IMR-90 (cell line): ENCODE results near the gene ETFDH. TPM values are rescaled to one million over a fixed set of nuclear protein-coding genes. Genes with fewer than 3 reads are reported as not detected.

Source experiments
- ATAC-seq: fragments of 200-7000 bp; cut with Tn5 transposase; 2 replicates; pipeline ENCODE4 v1.9.1; 2020; ENCODE audit warnings: low read depth, mild to moderate bottlenecking, moderate library complexity
- BruUV-seq: library from RNA; stranded (reverse); fragments of 400-500 nt; replicated peaks from 2 replicates; lab custom pipeline; 2021; lab: Mats Ljungman, UMichigan
- CTCF ChIA-PET: fragments of 300-600 bp; formaldehyde crosslinking; extraction: SDS; loops from one replicate; lab custom pipeline; 2021; ENCODE audit warnings: antibody characterized with exemption; lab: Yijun Ruan, JAX
- POLR2A ChIA-PET: fragments of 300-600 bp; sonication (Branson Sonifier 250); formaldehyde crosslinking; loops from one replicate; lab custom pipeline; 2022; ENCODE audit warnings: antibody characterized with exemption; ENCODE audit not compliant: unreplicated experiment; lab: Charles Lee
- DNase-seq: peaks from one replicate; pipeline ENCODE4 v3.0.0; 2013
- H2AFZ ChIP-seq: replicated peaks from 2 replicates; pipeline ENCODE3; 2013; ENCODE audit warnings: low read length, mild to moderate bottlenecking; ENCODE audit not compliant: poor library complexity
- H2AK5ac ChIP-seq: 2 replicates; pipeline ENCODE4 v1.6.1; 2013; ENCODE audit warnings: low read depth, low read length, inconsistent platforms
- H2AK9ac ChIP-seq: replicated peaks from 2 replicates; pipeline ENCODE3; 2013; ENCODE audit warnings: mild to moderate bottlenecking, low read depth, low read length, moderate library complexity; ENCODE audit not compliant: poor library complexity
- H2BK120ac ChIP-seq: 2 replicates; pipeline ENCODE4 v1.6.1; 2013; ENCODE audit warnings: low read depth, low read length, inconsistent platforms
- H2BK15ac ChIP-seq: 3 replicates; pipeline ENCODE4 v1.6.1; 2013; ENCODE audit warnings: low read depth, low read length, inconsistent platforms
- H2BK20ac ChIP-seq: 2 replicates; pipeline ENCODE4 v1.6.1; 2013; ENCODE audit warnings: low read depth, mild to moderate bottlenecking, inconsistent platforms, low read length, moderate library complexity
- H2BK5ac ChIP-seq: 2 replicates; pipeline ENCODE4 v1.6.1; 2013; ENCODE audit warnings: mild to moderate bottlenecking, low read depth, low read length, inconsistent platforms; ENCODE audit not compliant: poor library complexity, severe bottlenecking
- H3K14ac ChIP-seq: replicated peaks from 2 replicates; pipeline ENCODE4 v1.6.1; 2013; ENCODE audit warnings: low read depth, low read length, inconsistent platforms
- H3K18ac ChIP-seq: 2 replicates; pipeline ENCODE4 v1.6.1; 2013; ENCODE audit warnings: low read depth, low read length, control low read depth
- H3K23ac ChIP-seq: 2 replicates; pipeline ENCODE4 v1.6.1; 2013; ENCODE audit warnings: low read depth, low read length, inconsistent platforms
- H3K27ac ChIP-seq: 2 replicates; pipeline ENCODE4 v1.5.1; 2013; ENCODE audit warnings: mild to moderate bottlenecking, control low read depth, low read length; ENCODE audit not compliant: insufficient read depth
- H3K27me3 ChIP-seq: 2 replicates; pipeline ENCODE4 v1.6.1; 2013; ENCODE audit warnings: low read length; ENCODE audit not compliant: control insufficient read depth, insufficient read depth
- H3K36me3 ChIP-seq: 2 replicates; pipeline ENCODE4 v1.6.1; 2013; ENCODE audit warnings: low read length, mixed read lengths; ENCODE audit not compliant: control insufficient read depth, insufficient read depth
- H3K4ac ChIP-seq: 2 replicates; pipeline ENCODE4 v1.6.1; 2013; ENCODE audit warnings: low read depth, low read length, inconsistent platforms
- H3K4me1 ChIP-seq: 2 replicates; pipeline ENCODE4 v1.6.1; 2013; ENCODE audit warnings: low read length, mixed read lengths; ENCODE audit not compliant: control insufficient read depth, insufficient read depth
- H3K4me2 ChIP-seq: 2 replicates; pipeline ENCODE4 v1.6.1; 2013; ENCODE audit warnings: low read depth, mild to moderate bottlenecking, control low read depth, low read length, moderate library complexity
- H3K4me3 ChIP-seq: 2 replicates; pipeline ENCODE4 v1.5.1; 2013; ENCODE audit warnings: low read depth, mild to moderate bottlenecking, control low read depth, low read length, moderate library complexity; ENCODE audit not compliant: insufficient read depth
- H3K56ac ChIP-seq: 2 replicates; pipeline ENCODE4 v1.6.1; 2013; ENCODE audit warnings: low read length, inconsistent platforms; ENCODE audit not compliant: insufficient read depth; ENCODE audit errors: extremely low read depth
- H3K79me1 ChIP-seq, 2 experiments: 2 replicates each; pipeline ENCODE4 v1.6.1; 2013; ENCODE audit warnings: low read length in 2 of 2, inconsistent platforms in 1 of 2, low read depth in 1 of 2
- H3K9ac ChIP-seq: 2 replicates; pipeline ENCODE4 v1.6.1; 2013; ENCODE audit warnings: low read depth, low read length, control low read depth
- H3K9me1 ChIP-seq: 2 replicates; pipeline ENCODE4 v1.6.1; 2013; ENCODE audit warnings: low read length, inconsistent platforms; ENCODE audit not compliant: insufficient read depth
- H3K9me3 ChIP-seq: 2 replicates; pipeline ENCODE4 v1.6.1; 2013; ENCODE audit warnings: low read length; ENCODE audit not compliant: control insufficient read depth, insufficient read depth
- H4K20me1 ChIP-seq: 2 replicates; pipeline ENCODE4 v1.6.1; 2013; ENCODE audit warnings: low read length, inconsistent platforms; ENCODE audit not compliant: insufficient read depth
- H4K5ac ChIP-seq: 2 replicates; pipeline ENCODE4 v1.6.1; 2013; ENCODE audit warnings: mild to moderate bottlenecking, low read depth, low read length, control low read depth
- H4K8ac ChIP-seq, 2 experiments: 2 replicates each; pipeline ENCODE4 v1.6.1; 2013; ENCODE audit warnings: low read depth in 2 of 2, low read length in 2 of 2, control low read depth in 1 of 2, inconsistent platforms in 1 of 2
- H4K91ac ChIP-seq: 2 replicates; pipeline ENCODE4 v1.6.1; 2013; ENCODE audit warnings: low read depth, low read length, inconsistent platforms; ENCODE audit not compliant: insufficient read depth
- BHLHE40 ChIP-seq: fragments of 150-350 bp; IDR thresholded peaks from 2 replicates; pipeline ENCODE4 v1.6.1; 2016; ENCODE audit warnings: mild to moderate bottlenecking, low read depth, low read length
- CEBPB ChIP-seq: IDR thresholded peaks from 2 replicates; pipeline ENCODE4 v1.6.1; 2012; ENCODE audit warnings: low read depth, low read length, improper control_type of control experiment
- dilution Hi-C: fragments of 300-500 bp; cut with HindIII; formaldehyde crosslinking; loops from one replicate; pipeline ENCODE4 v1.14.3; 2018; ENCODE audit warnings: low sequenced_read_pairs; ENCODE audit not compliant: unreplicated experiment
- in situ Hi-C: fragments of 300-500 bp; cut with MboI; formaldehyde crosslinking; loops from 3 replicates; pipeline ENCODE4 v1.14.3; 2019; ENCODE audit warnings: low sequenced_read_pairs, inconsistent platforms, mixed read lengths
- intact Hi-C: fragments of 100-400 bp; cut with micrococcal nuclease; formaldehyde crosslinking; loops from 2 replicates; pipeline ENCODE4 v1.10.0; 2022
- polyA plus RNA-seq, 3 experiments: library from polyadenylated mRNA; depleted of rRNA; stranded (reverse); fragments of >200 nt; gene quantifications; 2 replicates each; pipeline ENCODE4 v1.2.3, GENCODE V29; 2012; ENCODE audit warnings: low replicate concordance in 1 of 3
- total RNA-seq: library from RNA; depleted of rRNA; stranded (reverse); fragments of >200 nt; gene quantifications from 2 replicates; pipeline ENCODE4 v1.2.3, GENCODE V29; 2012

Gene ETFDH
- total and polyA plus RNA-seq, 2 of the 4 experiments (the other 2 are of a cell fraction): 14.0 to 19.1 TPM

GRCh38 chr4:158756588-158756987, 84.5 kb downstream of the ETFDH start:
- ATAC-seq (no peak), DNase-seq (no peak)
- intact Hi-C loops (no loop called here), dilution Hi-C loops (no loop called here), in situ Hi-C loops (no loop called here)
- Histone ChIP-seq H2AK9ac (no peak overlapping the region), H4K91ac (no peak overlapping the region), H3K23ac (no peak overlapping the region), H4K20me1 (no peaks in the 10 kb centered on the region), H3K4me3 (no peak overlapping the region), H4K5ac (no peak overlapping the region), H3K18ac (no peak overlapping the region), H2BK15ac (no peak overlapping the region), H2AK5ac (no peak overlapping the region), H3K56ac (no peak overlapping the region), H3K4ac (no peak overlapping the region), H3K4me1 (peaks cover 7% of the 10 kb centered on the region; the same call in 1 of the 2 replicates), H2BK5ac (no peak overlapping the region), H3K36me3 (no peaks in the 10 kb centered on the region), H3K9me3 (no peaks in the 10 kb centered on the region), H4K8ac (no peak overlapping the region), H3K27ac (no peak overlapping the region), H2BK120ac (no peak overlapping the region), H3K9me1 (peaks cover 8% of the 10 kb centered on the region), H3K14ac (no peak overlapping the region), H2AFZ (no peak overlapping the region), H3K79me1 (no peaks in the 10 kb centered on the region), H2BK20ac (no peak overlapping the region), H3K27me3 (no peaks in the 10 kb centered on the region), H3K9ac (no peak overlapping the region), H3K4me2 (no peak overlapping the region)
- TF ChIP-seq CEBPB (no peak), BHLHE40 (no peak)
- no TSS peak for BruUV-seq
- CTCF ChIA-PET: interaction anchor here (0.7 kb wide), 1 partner anchor 510 kb away, joined by 3 read pairs; no protein-coding TSS in a partner anchor
- POLR2A ChIA-PET: no interaction called here
